H9 (cell line): ENCODE data around the gene IFNK. TPM values are rescaled to one million over a fixed set of nuclear protein-coding genes. Genes with fewer than 3 reads are reported as not detected.

Source experiments
- DNase-seq: peaks from one replicate; pipeline ENCODE4 v3.0.0-alpha.2; 2017
- H2AFZ ChIP-seq: one replicate; pipeline ENCODE4 v1.6.1; 2013; ENCODE audit warnings: mild to moderate bottlenecking, low read length, control low read depth, moderate library complexity
- H2AK5ac ChIP-seq: 2 replicates; pipeline ENCODE4 v1.6.1; 2013; ENCODE audit warnings: low read length, control low read depth, mixed read lengths; ENCODE audit not compliant: insufficient read length
- H2BK120ac ChIP-seq: one replicate; pipeline ENCODE4 v1.6.1; 2013; ENCODE audit warnings: low read depth, mild to moderate bottlenecking, low read length, control low read depth, inconsistent platforms; ENCODE audit not compliant: poor library complexity, severe bottlenecking
- H2BK12ac ChIP-seq: 2 replicates; pipeline ENCODE4 v1.6.1; 2013; ENCODE audit warnings: low read length, control low read depth, mixed read lengths, low read depth; ENCODE audit not compliant: insufficient read length
- H2BK15ac ChIP-seq: 2 replicates; pipeline ENCODE4 v1.6.1; 2013; ENCODE audit warnings: low read depth, low read length, control low read depth
- H2BK20ac ChIP-seq: one replicate; pipeline ENCODE4 v1.6.1; 2013; ENCODE audit warnings: low read depth, mild to moderate bottlenecking, low read length, control low read depth, inconsistent platforms; ENCODE audit not compliant: poor library complexity, severe bottlenecking
- H2BK5ac ChIP-seq: 2 replicates; pipeline ENCODE4 v1.6.1; 2013; ENCODE audit warnings: low read length, control low read depth, mixed read lengths; ENCODE audit not compliant: insufficient read length
- H3K14ac ChIP-seq: 2 replicates; pipeline ENCODE4 v1.6.1; 2013; ENCODE audit warnings: low read length, control low read depth; ENCODE audit not compliant: insufficient read depth
- H3K18ac ChIP-seq: 2 replicates; pipeline ENCODE4 v1.6.1; 2013; ENCODE audit warnings: low read depth, mild to moderate bottlenecking, mixed read lengths, low read length, control low read depth; ENCODE audit not compliant: insufficient read length
- H3K23ac ChIP-seq: 2 replicates; pipeline ENCODE4 v1.6.1; 2013; ENCODE audit warnings: low read length, control low read depth, mixed read lengths, low read depth; ENCODE audit not compliant: insufficient read length
- H3K23me2 ChIP-seq: 2 replicates; pipeline ENCODE4 v1.6.1; 2013; ENCODE audit warnings: low read depth, mild to moderate bottlenecking, mixed read lengths, low read length, control low read depth; ENCODE audit not compliant: insufficient read length, poor library complexity, severe bottlenecking
- H3K27ac ChIP-seq: 2 replicates; pipeline ENCODE4 v1.5.1; 2013; ENCODE audit warnings: low read length, control low read depth, mixed read lengths, low read depth; ENCODE audit not compliant: insufficient read length
- H3K27me3 ChIP-seq: 2 replicates; pipeline ENCODE4 v1.6.1; 2013; ENCODE audit warnings: low read length, control low read depth, inconsistent platforms; ENCODE audit not compliant: insufficient read depth
- H3K4ac ChIP-seq: 2 replicates; pipeline ENCODE4 v1.6.1; 2013; ENCODE audit warnings: low read depth, mild to moderate bottlenecking, control low read depth, inconsistent platforms, low read length, moderate library complexity
- H3K4me1 ChIP-seq: 2 replicates; pipeline ENCODE4 v1.6.1; 2013; ENCODE audit warnings: low read length, control low read depth, inconsistent platforms; ENCODE audit not compliant: insufficient read depth
- H3K4me2 ChIP-seq: 2 replicates; pipeline ENCODE4 v1.6.1; 2013; ENCODE audit warnings: low read length, control low read depth, mixed read lengths; ENCODE audit not compliant: insufficient read length, insufficient read depth
- H3K56ac ChIP-seq: 2 replicates; pipeline ENCODE4 v1.6.1; 2013; ENCODE audit warnings: low read depth, mild to moderate bottlenecking, mixed read lengths, low read length, control low read depth; ENCODE audit not compliant: insufficient read length
- H3K79me1 ChIP-seq: 2 replicates; pipeline ENCODE4 v1.6.1; 2013; ENCODE audit warnings: low read depth, mild to moderate bottlenecking, moderate library complexity, low read length, control low read depth, inconsistent platforms; ENCODE audit not compliant: insufficient read depth, poor library complexity, severe bottlenecking
- H3K79me2 ChIP-seq: 2 replicates; pipeline ENCODE4 v1.6.1; 2013; ENCODE audit warnings: low read length, control low read depth, inconsistent platforms; ENCODE audit not compliant: insufficient read depth
- H3K9ac ChIP-seq: 2 replicates; pipeline ENCODE4 v1.6.1; 2013; ENCODE audit warnings: low read length, control low read depth, mixed read lengths; ENCODE audit not compliant: insufficient read length; ENCODE audit errors: extremely low read depth
- H3K9me3 ChIP-seq: one replicate; pipeline ENCODE4 v1.6.1; 2013; ENCODE audit warnings: low read depth, low read length, inconsistent platforms; ENCODE audit not compliant: control insufficient read depth
- H3T11ph ChIP-seq: one replicate; pipeline ENCODE4 v1.6.1; 2013; ENCODE audit warnings: mild to moderate bottlenecking, low read length, control low read depth, inconsistent platforms
- H4K20me1 ChIP-seq: one replicate; pipeline ENCODE4 v1.6.1; 2013; ENCODE audit not compliant: control insufficient read depth, insufficient read length, insufficient read depth
- H4K5ac ChIP-seq: 2 replicates; pipeline ENCODE4 v1.6.1; 2013; ENCODE audit warnings: low read depth, mild to moderate bottlenecking, mixed read lengths, low read length, control low read depth; ENCODE audit not compliant: insufficient read length
- H4K8ac ChIP-seq: replicated peaks from 2 replicates; pipeline ENCODE4 v1.6.1; 2013; ENCODE audit warnings: low read length, control low read depth, mixed read lengths, low read depth; ENCODE audit not compliant: insufficient read length
- H4K91ac ChIP-seq: 2 replicates; pipeline ENCODE4 v1.6.1; 2013; ENCODE audit warnings: low read depth, mild to moderate bottlenecking, moderate library complexity, mixed read lengths, low read length, control low read depth; ENCODE audit not compliant: insufficient read length
- H3K27ac Mint-ChIP-seq, 3 experiments: 2 replicates in 2 of 3; 3 replicates in 1 of 3; pipeline ENCODE4 v1.8.0; 2020 to 2021; ENCODE audit warnings: mixed read lengths in 3 of 3, mild to moderate bottlenecking in 1 of 3, moderate library complexity in 1 of 3
- H3K27me3 Mint-ChIP-seq: 2 replicates; pipeline ENCODE4 v1.8.0; 2021; ENCODE audit warnings: low read depth, mild to moderate bottlenecking, moderate library complexity, mixed read lengths
- H3K36me3 Mint-ChIP-seq, 3 experiments: 2 replicates in 2 of 3; 3 replicates in 1 of 3; pipeline ENCODE4 v1.8.0; 2020 to 2021; ENCODE audit warnings: low read depth in 3 of 3, mixed read lengths in 3 of 3; ENCODE audit not compliant: insufficient read depth in 1 of 3
- H3K4me1 Mint-ChIP-seq, 2 experiments: 2 replicates each; pipeline ENCODE4 v1.8.0; 2020; ENCODE audit warnings: mixed read lengths in 2 of 2
- H3K4me3 Mint-ChIP-seq, 2 experiments: 2 replicates in 1 of 2; 3 replicates in 1 of 2; pipeline ENCODE4 v1.8.0; 2020 to 2021; ENCODE audit warnings: mild to moderate bottlenecking in 2 of 2, mixed read lengths in 2 of 2, moderate library complexity in 1 of 2
- H3K9me3 Mint-ChIP-seq, 2 experiments: 2 replicates in 1 of 2; 3 replicates in 1 of 2; pipeline ENCODE4 v1.8.0; 2020; ENCODE audit warnings: mild to moderate bottlenecking in 2 of 2, mixed read lengths in 2 of 2, moderate library complexity in 1 of 2
- WGBS: extraction: QIAGEN DNeasy Blood & Tissue Kit; methylation state at CpG from one replicate; pipeline ENCODE4 v1.1.7; 2013; ENCODE audit warnings: missing lambda C conversion rate, low lambda C conversion rate, mixed read lengths; ENCODE audit not compliant: insufficient read length; ENCODE audit errors: extremely low coverage; 5-methylcytosine and 5-hydroxymethylcytosine counted together
- total RNA-seq: library from RNA; stranded (reverse); gene quantifications from 2 replicates; pipeline ENCODE4 v1.2.1, GENCODE V29; 2021
- TF ChIP-seq, protein P1 (sequence below): fragments of 200-600 bp; sonication (generic); conservative IDR thresholded peaks from 3 replicates; pipeline ENCODE4 v1.8.0; 2021; ENCODE audit warnings: antibody characterized with exemption, mild to moderate bottlenecking

The IFNK gene
- total RNA-seq, 1 experiment from 2014 or later: not detected

DNA sequence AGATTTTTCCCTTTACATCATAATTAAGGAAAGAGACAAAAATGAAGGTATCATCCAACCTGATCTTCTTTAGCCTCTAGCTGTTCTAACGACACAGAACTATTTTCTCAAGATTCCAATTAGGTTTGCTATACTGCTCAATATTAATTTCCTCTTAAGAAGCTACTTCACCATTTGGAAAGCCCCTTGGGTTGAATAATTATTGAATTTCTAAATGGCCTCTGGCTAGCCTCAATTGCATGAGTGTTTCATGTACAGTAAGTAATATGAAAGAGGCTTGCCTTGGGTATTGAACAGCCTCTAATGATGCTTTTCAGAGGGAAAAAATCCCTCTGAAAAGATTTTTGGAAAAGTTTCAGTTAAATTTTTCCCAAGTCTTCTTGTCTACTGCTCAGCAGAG is 9.2 kb downstream of the IFNK start:
- no peak overlapping the region for H2BK5ac ChIP-seq
- no peak overlapping the region for H2AK5ac ChIP-seq
- no peak overlapping the region for H2BK120ac ChIP-seq
- no peaks in the 10 kb centered on the region; the same call in 1 of the 2 replicates for H3K27me3 Mint-ChIP-seq
- H3K23ac ChIP-seq: no peak overlapping the region
- H4K5ac ChIP-seq: no peak overlapping the region
- no peak overlapping the region for H3K14ac ChIP-seq
- no peak overlapping the region for H2BK15ac ChIP-seq
- H3K9me3 Mint-ChIP-seq: no peaks in the 10 kb centered on the region
- H3K36me3 Mint-ChIP-seq: peaks cover 0 to 5% (median 0%) of the 10 kb centered on the region in 3 experiments; a peak in 1 of 7 replicates
- no peak overlapping the region for H3K56ac ChIP-seq
- no peaks in the 10 kb centered on the region for H3K27me3 ChIP-seq
- H3K79me2 ChIP-seq: no peaks in the 10 kb centered on the region; the same call in 1 of the 2 replicates
- peaks cover 14 to 19% of the 10 kb centered on the region in 2 experiments for H3K4me1 Mint-ChIP-seq
- no peak overlapping the region for H3T11ph ChIP-seq
- no peaks in the 10 kb centered on the region for H3K79me1 ChIP-seq
- no peak overlapping the region for H3K4ac ChIP-seq
- H3K9ac ChIP-seq: no peak overlapping the region
- no CpG with 5 or more reads among the region's 1 CpG for WGBS
- no peak overlapping the region for H3K4me3 Mint-ChIP-seq
- H3K18ac ChIP-seq: no peak overlapping the region
- no peak overlapping the region for H4K8ac ChIP-seq
- H3K4me2 ChIP-seq: no peak overlapping the region
- H4K20me1 ChIP-seq: no peaks in the 10 kb centered on the region
- no peak overlapping the region for H3K27ac Mint-ChIP-seq
- no peak overlapping the region for H2BK20ac ChIP-seq
- H2BK12ac ChIP-seq: no peak overlapping the region
- TF ChIP-seq, protein P1, sequence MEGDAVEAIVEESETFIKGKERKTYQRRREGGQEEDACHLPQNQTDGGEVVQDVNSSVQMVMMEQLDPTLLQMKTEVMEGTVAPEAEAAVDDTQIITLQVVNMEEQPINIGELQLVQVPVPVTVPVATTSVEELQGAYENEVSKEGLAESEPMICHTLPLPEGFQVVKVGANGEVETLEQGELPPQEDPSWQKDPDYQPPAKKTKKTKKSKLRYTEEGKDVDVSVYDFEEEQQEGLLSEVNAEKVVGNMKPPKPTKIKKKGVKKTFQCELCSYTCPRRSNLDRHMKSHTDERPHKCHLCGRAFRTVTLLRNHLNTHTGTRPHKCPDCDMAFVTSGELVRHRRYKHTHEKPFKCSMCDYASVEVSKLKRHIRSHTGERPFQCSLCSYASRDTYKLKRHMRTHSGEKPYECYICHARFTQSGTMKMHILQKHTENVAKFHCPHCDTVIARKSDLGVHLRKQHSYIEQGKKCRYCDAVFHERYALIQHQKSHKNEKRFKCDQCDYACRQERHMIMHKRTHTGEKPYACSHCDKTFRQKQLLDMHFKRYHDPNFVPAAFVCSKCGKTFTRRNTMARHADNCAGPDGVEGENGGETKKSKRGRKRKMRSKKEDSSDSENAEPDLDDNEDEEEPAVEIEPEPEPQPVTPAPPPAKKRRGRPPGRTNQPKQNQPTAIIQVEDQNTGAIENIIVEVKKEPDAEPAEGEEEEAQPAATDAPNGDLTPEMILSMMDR: no peak
- no peak for DNase-seq
- H2AFZ ChIP-seq: no peak overlapping the region
- no peaks in the 10 kb centered on the region for H3K9me3 ChIP-seq
- H3K27ac ChIP-seq: no peak overlapping the region
- H3K23me2 ChIP-seq: peaks cover 3% of the 10 kb centered on the region
- H3K4me1 ChIP-seq: no peaks in the 10 kb centered on the region; the same call in 1 of the 2 replicates
- no peak overlapping the region for H4K91ac ChIP-seq
